ENCODE measurements around the gene LYRM7.
"Not testable (repeated sequence)": the region's sequence is repeated elsewhere in the genome, so short reads cannot be mapped to it uniquely, and the experiment has no call there.

Gene LYRM7

DNA sequence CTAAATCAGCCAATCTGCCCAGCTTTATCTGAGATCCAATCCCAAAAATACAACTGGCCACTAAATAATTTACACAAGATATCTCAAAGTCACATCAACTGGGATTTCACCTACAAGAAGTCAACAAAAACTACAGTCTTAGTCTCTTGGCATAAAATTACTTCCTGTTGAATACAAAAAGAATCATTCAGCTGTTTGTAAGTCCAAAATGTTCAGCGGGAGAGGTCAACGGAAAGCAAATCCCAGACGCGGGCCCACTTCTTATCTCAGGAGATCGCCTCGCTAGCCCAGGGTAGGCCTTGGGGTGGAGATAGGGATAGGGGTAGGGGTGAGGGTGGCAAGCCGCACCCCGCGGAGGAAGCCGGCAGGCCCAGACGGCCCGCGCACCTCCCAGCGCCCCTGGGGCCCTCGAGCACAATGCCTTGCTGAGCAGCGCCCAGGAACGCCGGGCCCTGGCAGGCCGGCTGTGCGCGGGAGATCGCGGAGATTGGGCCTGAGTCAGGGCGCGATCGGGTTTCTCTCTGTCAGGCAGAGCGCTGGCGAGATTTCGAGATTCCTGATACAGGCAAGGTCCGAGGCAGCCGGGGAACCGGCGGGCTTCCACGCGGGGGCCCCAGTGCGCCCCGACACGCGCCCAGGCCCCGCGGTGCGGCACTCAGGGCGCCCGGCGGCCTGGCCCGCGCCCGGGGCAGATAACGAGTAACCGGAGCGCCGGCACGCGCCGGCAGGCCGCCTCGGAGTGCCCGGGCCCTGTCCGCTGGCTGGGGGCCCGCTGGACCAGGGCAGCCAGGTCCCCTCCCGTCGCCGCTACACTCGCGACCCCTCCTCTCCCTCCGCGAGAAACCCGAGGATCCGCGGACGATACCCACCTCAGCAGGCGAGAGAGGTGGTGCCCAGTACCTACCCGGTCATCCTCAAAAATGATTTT is 6.3 kb upstream of the LYRM7 start:
- H3K4me3 ChIP-seq (ENCODE audit: low read length), result peak overlapping the region; percentile 90

DNA sequence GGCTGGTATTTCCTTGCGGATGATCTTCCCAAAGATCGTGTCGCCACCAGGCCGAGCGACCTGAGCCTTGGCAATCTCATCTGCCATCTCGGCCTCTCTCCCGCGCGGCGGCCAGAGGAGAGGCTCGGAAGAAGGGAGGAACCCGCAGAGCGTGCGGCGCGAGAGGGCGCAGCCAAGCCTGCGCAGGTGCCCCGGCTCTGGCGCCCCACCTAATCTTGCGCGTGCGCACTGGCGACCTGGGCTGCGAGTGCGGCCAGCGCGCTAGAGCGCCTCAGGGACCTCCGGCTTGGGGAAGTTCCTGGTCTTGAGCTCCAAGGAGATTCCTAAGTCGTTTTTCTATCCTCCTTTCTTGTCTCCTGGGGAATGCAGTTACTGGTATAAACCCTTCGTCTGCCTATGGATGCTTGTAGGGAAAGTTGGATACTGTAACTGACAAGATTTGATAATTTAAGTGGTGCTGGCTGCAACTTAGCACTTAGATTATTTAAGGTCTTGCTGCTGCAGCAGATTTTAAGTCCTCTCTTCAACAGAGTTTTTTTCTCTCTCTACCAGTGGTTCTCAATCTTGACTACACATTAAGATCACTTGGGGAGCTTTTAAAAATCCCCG is 5.5 kb upstream of the LYRM7 start, which contains the start of gene HINT1:
Gene HINT1, minus strand, starts transcription at position 138 of the 609 bp plus-strand sequence. Its CDS starts 51 bp downstream, at position 87.
- TF ChIP-seq ZNF274 (IDR thresholded peaks at IDR 0.05; ENCODE audit: low read depth, low read length), result no peak
- peak within 1 kb of the TSS; percentile 90 for H3K4me3 ChIP-seq (ENCODE audit: low read length)

More for the DNA sequence above, 6.3 kb upstream of the LYRM7 start:
- no peak for TF ChIP-seq ZNF274 (IDR thresholded peaks at IDR 0.05; ENCODE audit: low read depth, low read length)

DNA sequence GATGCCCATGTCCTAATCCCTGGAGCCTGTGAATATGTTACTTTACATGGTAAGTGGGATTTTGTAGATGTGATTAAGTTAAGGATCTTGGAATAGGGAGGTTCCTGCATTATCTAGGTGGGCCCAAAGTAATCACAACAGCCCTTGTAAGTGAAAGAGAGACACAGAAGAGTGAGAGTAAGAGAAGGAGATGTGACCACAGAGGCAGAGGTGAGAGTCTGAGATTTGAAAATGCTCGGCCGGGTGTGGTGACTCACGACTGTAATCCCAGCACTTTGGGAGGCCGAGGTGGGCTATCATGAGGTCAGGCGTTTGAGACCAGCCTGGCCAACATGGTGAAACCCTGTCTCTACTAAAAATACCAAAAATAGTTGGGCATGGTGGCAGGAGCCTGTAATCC is 3.1 kb upstream of the LYRM7 start:
- TF ChIP-seq ZNF274 (IDR thresholded peaks at IDR 0.05; ENCODE audit: low read depth, low read length), result no peak

DNA sequence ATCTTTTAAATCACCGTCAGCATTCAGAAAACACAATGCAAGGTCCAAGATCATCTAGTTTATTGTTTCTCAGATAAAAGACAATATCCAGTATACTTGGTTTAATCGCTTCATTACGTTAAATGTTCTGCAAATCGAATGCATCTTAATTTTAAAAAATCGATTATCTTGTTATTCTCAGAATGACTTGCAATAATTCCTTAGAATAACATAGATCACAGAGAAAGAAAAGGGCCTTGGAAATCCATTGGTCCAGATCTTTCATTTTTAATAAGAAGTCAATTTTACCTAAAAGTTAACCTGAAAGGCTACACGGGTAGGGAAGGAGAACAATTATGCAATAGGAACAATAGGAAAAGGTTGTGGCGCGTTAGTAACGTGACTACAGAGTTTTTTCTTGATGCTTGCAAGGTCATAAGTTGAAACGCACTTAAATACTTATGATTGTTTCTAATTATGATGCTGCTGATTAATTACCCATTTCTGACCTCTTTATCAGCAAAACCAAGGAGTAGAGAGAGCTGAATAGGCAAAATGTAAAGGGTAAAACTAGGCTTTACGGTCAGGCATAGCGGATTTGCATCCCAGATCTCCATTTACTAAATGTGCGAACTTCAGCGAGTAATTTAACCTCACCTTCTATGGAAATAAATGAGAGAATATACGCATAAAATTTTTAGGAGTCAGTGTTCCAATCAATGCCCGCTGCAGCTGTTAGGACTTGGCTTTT is 769 bp upstream of the LYRM7 start:
- no peak for TF ChIP-seq ZNF274 (IDR thresholded peaks at IDR 0.05; ENCODE audit: low read depth, low read length)
- H3K4me3 ChIP-seq (ENCODE audit: low read length), result peak overlapping the region; percentile 65

More for the DNA sequence above, 3.1 kb upstream of the LYRM7 start:
- no peak overlapping the region for H3K4me3 ChIP-seq (ENCODE audit: low read length)

DNA sequence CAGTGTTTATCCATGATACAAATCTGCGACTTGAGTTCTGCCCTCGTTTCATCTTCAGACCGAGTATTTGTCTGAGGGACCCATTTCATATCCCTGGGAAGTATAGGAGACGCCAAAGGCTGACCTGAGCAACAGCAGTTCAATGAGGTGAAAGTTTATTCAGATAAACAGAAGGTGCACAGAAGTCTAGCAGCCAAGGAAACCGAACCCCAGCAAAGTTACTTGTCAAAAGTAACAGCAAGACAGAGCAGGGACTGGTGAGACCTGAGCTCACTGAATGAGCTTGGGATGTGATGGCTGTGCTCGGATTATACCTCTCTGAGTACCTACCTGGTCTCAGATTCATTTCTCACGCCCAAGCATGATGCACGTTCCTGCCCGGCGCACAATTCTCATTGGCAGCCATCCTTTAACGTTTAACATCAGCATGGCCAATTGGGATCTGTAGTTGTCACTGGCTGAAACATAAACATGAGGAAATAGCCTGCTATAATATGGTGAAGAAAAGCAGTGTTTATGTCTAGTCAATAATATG is 599 bp downstream of the LYRM7 start:
- TF ChIP-seq ZNF274 (IDR thresholded peaks at IDR 0.05; ENCODE audit: low read depth, low read length), result no peak
- H3K4me3 ChIP-seq (ENCODE audit: low read length), result peak overlapping the region; percentile 80

DNA sequence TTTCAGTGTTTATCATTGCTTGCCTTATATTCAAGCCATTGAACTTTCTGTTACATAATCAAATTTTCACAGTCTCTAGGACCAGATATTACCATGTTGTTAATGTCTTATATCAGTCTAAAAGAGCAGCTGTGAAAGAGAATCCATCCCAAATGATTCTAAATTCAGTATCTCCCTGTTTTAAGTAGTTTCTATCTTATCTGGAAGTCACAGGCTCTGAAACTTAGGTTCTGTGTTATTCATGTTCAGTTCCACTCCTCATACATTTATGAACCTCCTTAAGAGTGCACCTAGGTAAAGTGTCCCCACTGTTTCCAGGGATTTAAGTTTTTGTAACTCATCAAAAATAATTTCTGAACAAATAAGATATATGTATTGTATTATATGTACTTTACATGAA is 9.7 kb downstream of the LYRM7 start:
- TF ChIP-seq ZNF274 (IDR thresholded peaks at IDR 0.05; ENCODE audit: low read depth, low read length), result no peak
- no peak overlapping the region for H3K4me3 ChIP-seq (ENCODE audit: low read length)

DNA sequence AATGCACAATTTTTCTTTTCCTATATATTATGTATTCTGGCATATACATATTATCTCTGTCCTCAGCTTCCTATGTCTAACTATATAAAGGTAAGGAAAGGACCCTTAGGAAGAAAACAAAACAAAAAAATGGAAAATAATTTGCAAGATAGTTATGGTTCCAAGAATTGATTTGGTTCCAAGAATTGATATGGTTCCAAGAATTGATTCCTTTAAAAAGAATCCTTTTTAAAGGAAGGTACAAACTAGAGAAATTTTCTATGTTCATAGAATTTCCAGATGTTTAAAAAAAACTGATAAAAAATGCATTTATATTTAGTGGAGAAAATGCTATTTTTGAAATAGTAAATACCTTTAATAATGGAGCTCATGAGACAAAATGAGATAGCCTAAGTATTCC is 12.1 kb downstream of the LYRM7 start:
- H3K4me3 ChIP-seq (ENCODE audit: low read length), result no peak overlapping the region
- no peak for TF ChIP-seq ZNF274 (IDR thresholded peaks at IDR 0.05; ENCODE audit: low read depth, low read length)

DNA sequence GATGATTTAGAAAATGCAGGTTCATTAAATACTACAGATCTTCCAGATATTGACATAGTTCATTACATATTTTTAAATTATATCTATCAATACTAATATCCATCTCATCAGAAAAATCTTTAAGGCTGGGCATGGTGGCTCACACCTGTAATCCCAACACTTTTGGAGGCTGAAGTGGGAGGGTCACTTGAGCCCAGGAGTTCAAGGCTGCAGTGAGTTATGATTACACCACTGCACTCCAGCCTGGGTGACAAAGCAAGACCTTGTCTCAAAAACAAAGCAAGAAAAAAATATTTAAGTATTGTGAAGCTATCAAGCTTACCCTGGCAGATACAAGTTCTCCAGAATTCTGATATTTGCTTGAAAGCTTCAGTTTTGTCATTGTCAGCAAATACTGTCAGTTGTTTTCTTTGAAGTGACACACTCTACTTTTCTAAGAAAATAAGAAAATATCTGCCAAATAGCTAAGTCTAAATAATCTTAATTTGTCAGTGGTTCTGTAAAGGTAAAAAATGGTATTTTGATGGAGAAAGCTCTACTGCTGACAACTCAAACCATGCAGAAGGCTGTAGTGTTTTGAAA is 14.9 kb downstream of the LYRM7 start:
- no peak overlapping the region for H3K4me3 ChIP-seq (ENCODE audit: low read length)
- TF ChIP-seq ZNF274 (IDR thresholded peaks at IDR 0.05; ENCODE audit: low read depth, low read length), result no peak

DNA sequence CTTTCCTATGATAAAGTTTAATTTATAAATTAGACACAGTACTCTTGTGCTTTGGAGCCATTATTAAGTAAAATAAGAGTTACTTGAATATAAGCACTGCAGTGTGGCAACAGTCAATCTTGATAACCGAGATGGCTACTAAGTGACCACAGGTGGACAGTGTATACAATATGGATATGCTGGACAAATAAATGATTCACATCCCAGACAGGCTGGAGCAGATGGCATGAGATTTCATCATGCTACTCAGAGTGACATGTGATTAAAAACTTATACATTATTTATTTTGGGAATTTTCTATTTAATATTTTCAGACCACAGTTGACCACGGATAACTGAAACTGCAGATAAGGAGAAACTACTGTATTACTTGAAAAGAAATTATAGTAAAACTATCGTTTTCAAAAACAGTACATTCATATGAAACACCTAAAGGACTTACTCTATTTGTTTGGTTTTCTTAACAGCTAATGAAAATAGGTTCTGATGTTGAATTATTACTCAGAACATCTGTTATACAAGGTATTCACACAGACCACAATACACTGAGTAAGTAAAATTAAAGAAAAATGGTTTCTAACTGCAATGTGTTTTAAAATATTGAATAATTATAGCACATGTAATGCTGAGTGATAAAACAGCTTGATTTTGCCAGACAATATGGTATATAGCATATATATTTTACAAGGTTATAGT is 16.0 kb downstream of the LYRM7 start:
- H3K4me3 ChIP-seq (ENCODE audit: low read length), result no peak overlapping the region
- TF ChIP-seq ZNF274 (IDR thresholded peaks at IDR 0.05; ENCODE audit: low read depth, low read length), result no peak

DNA sequence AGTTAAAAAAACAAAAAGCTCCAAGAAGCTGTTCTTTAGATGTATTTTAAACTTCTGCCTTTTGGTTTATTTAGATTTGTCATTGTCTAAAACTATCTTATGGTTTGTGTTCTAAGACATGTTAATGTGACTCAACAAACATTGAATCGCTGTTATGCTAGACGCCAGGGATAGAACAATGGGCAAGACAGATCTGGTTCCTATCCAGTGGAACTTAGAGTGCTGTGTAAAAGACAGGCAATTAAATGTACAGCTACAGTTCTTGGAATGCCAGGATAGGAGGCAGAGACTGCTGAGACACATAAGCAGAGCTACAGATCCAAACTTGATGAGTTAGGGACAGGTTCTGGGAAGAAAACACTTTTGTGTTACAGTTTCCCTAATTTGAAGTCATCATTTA is 22.4 kb downstream of the LYRM7 start:
- no peak overlapping the region for H3K4me3 ChIP-seq (ENCODE audit: low read length)
- no peak for TF ChIP-seq ZNF274 (IDR thresholded peaks at IDR 0.05; ENCODE audit: low read depth, low read length)

DNA sequence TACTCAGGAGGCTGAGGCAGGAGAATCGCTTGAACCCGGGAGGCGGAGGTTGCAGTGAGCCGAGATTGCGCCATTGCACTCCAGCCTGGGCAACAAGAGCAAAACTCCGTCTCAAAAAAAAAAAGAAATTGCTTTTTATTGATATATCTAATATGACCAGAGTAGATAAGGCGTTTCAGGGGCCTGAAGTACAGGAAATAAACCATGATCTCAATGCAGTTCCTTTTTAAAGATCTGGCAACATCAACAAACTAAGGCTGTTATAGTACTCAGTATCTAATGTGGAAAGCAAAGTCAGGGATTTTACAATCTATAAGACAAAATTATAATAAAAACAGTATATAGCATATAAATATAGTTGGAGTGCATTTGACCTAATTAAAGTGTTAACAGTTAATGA is 23.2 kb downstream of the LYRM7 start:
- not testable (repeated sequence) for H3K4me3 ChIP-seq (ENCODE audit: low read length)

DNA sequence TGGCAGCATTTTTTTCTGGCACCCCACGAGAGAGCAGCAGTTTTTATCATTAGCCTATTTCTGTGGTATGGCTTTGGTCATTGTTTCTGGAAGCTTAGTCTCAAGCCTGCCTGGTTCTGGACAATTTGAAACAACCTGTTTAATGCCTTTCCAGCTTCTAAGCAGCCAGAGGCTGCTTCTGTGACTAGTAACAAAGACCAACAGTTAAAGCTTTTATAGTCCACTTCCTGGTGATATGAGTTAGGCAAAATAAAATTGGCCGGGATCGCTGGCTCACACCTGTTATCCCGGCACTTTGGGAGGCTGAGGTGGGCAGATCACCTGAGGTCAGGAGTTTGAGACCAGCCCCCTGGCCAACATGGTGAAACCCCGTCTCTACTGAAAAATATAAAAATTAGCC is 24.0 kb downstream of the LYRM7 start:
- H3K4me3 ChIP-seq (ENCODE audit: low read length), result no peak overlapping the region
- TF ChIP-seq ZNF274 (IDR thresholded peaks at IDR 0.05; ENCODE audit: low read depth, low read length), result no peak

DNA sequence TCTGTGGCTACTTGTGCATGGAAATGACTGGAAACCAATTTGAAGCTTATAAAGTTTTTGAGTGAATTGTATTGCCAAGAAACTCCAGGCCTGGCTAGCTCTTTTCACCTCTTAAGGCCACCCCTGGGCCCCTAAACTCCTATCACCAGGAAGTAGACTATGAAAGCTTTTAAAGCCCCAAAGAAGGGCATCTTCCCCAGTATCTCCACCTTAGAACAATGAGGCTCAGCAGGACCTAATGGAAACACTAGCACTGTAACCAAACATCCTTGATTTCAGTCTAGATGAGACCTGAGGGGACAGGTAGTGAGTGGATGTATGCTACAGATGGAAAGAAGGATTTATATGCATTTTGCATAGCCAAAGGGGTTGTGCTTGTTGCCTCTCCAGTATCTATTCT is 25.0 kb downstream of the LYRM7 start:
- TF ChIP-seq ZNF274 (IDR thresholded peaks at IDR 0.05; ENCODE audit: low read depth, low read length), result no peak
- H3K4me3 ChIP-seq (ENCODE audit: low read length), result no peak overlapping the region
